Measurements from ENCODE around the gene ITLN1.

The ITLN1 gene

GRCh38 chr1:160862203-160863060 is 22.5 kb downstream of the ITLN1 start, which contains the start of gene CD244:
Gene CD244, minus strand, starts transcription at chr1:160862887. Its CDS starts 210 bp downstream, at chr1:160862677.
- H3K27ac ChIP-seq (ENCODE audit: extremely low read depth, low read depth, low read length) = no peak within 1 kb of the TSS

More at GRCh38 chr1:160862203-160863060, 22.5 kb downstream of the ITLN1 start, which contains the start of gene CD244:
- POLR2A ChIA-PET = no interaction called here
- Histone ChIP-seq H3K36me3 (ENCODE audit: control insufficient read depth in 2 of 2, insufficient read depth in 1 of 2, low read length in 2 of 2) (no peaks in the 10 kb centered on the region), H3K9me3 (ENCODE audit: control insufficient read depth, insufficient read depth, low read depth, low read length) (no peaks in the 10 kb centered on the region), H3K4me3 (ENCODE audit: low read depth, low read length) (no peak within 1 kb of the TSS), H3K4me1 (ENCODE audit: control insufficient read depth, insufficient read depth, low read length) (no peaks in the 10 kb centered on the region)
- CTCF ChIA-PET = interaction anchor here (0.6 kb wide), 1 partner anchor 105 kb away, joined by 5 read pairs; no protein-coding TSS in a partner anchor
- TF ChIP-seq ZNF354C (tag by site-specific recombination; IDR thresholded peaks at IDR 0.05; ENCODE audit: borderline replicate concordance, low read depth) = no peak
- no peak for TF ChIP-seq ZNF184 (tag by site-specific recombination; IDR thresholded peaks at IDR 0.05)
- no peak for TF ChIP-seq REST (tag by site-specific recombination; IDR thresholded peaks at IDR 0.05)
- no peak for TF ChIP-seq ZNF175 (tag by site-specific recombination; IDR thresholded peaks at IDR 0.05)
- TF ChIP-seq TRIM28 (IDR thresholded peaks at IDR 0.05; ENCODE audit: borderline replicate concordance, low read length) = no peak
- TF ChIP-seq ZNF19 (tag by site-specific recombination; IDR thresholded peaks at IDR 0.05; ENCODE audit: low read depth) = no peak
- no peak for TF ChIP-seq ZNF274 (IDR thresholded peaks at IDR 0.05; ENCODE audit: low read length)
- no peak for TF ChIP-seq ZNF274 (tag by site-specific recombination; IDR thresholded peaks at IDR 0.05; ENCODE audit: borderline replicate concordance)
- TF ChIP-seq ZNF518A (tag by site-specific recombination; conservative IDR thresholded peaks at IDR 0.05; ENCODE audit: low read depth) = no peak
- TF ChIP-seq ZNF692 (tag by site-specific recombination; IDR thresholded peaks at IDR 0.05) = no peak
- TF ChIP-seq ZNF623 (tag by site-specific recombination; IDR thresholded peaks at IDR 0.05) = no peak
- TF ChIP-seq ZSCAN18 (tag by site-specific recombination; IDR thresholded peaks at IDR 0.05) = no peak
- no peak for TF ChIP-seq HIC1 (tag by site-specific recombination; IDR thresholded peaks at IDR 0.05)
- no peak for TF ChIP-seq ZNF701 (tag by site-specific recombination; IDR thresholded peaks at IDR 0.05)
- TF ChIP-seq ZNF140 (tag by site-specific recombination; IDR thresholded peaks at IDR 0.05) = no peak
- no peak for TF ChIP-seq ZNF664 (tag by site-specific recombination; IDR thresholded peaks at IDR 0.05)
- TF ChIP-seq MEIS1 (CRISPR knock-in tag; IDR thresholded peaks at IDR 0.05; ENCODE audit: borderline replicate concordance) = no peak
- TF ChIP-seq ZNF645 (tag by site-specific recombination; IDR thresholded peaks at IDR 0.05) = no peak
- TF ChIP-seq YY1 (tag by site-specific recombination; IDR thresholded peaks at IDR 0.05) = no peak
